GM23248 (cell line): ENCODE measurements around the gene RIC8B.

Experiments
- EZH2 ChIP-seq: fragments of 200-600 bp; sonication (generic); IDR thresholded peaks from 2 replicates; pipeline ENCODE4 v1.6.1; 2018; ENCODE audit warnings: antibody characterized with exemption, mild to moderate bottlenecking; ENCODE audit not compliant: insufficient read depth, poor library complexity, severe bottlenecking
- EZH2phosphoT487 ChIP-seq: fragments of 200-600 bp; sonication (generic); IDR thresholded peaks from 2 replicates; pipeline ENCODE4 v1.6.1; 2018; ENCODE audit warnings: antibody characterized with exemption, moderate library complexity, mild to moderate bottlenecking, low read depth; ENCODE audit not compliant: insufficient read depth

GRCh38 chr12:106758349-106759110 is 16.0 kb upstream of the RIC8B start:
- TF ChIP-seq EZH2phosphoT487, result no peak
- no peak for TF ChIP-seq EZH2
